ENCODE measurements around the gene PHLDB1. TPM values are rescaled to one million over a fixed set of nuclear protein-coding genes. Genes with fewer than 3 reads are reported as not detected.
A peak's percentile ranks its signal among the peaks of the same experiment; 100 is the strongest.
"Not testable (repeated sequence)": the region's sequence is repeated elsewhere in the genome, so short reads cannot be mapped to it uniquely, and the experiment has no call there.

PHLDB1 gene
- total RNA-seq, 3 donors from 2014 or later, result 79.4 to 116 (median 115) TPM

- intact Hi-C loops (cut with DNase I, micrococcal nuclease), result no loop called here
- Histone ChIP-seq H3K4me3 (no peak overlapping the region), H3K4me1 (ENCODE audit: low read depth) (no peaks in the 10 kb centered on the region), H3K9me3 (no peaks in the 10 kb centered on the region), H3K36me3 (ENCODE audit: low read depth) (peaks cover 14% of the 10 kb centered on the region)
- no peak for TF ChIP-seq CTCF (IDR thresholded peaks at IDR 0.05)
- ATAC-seq (no peak), DNase-seq (no peak)
These were observed 14.6 kb upstream of the PHLDB1 start for GRCh38 chr11:118592616-118593367.

GRCh38 chr11:118594984-118595383, 12.4 kb upstream of the PHLDB1 start:
- intact Hi-C loops (cut with DNase I, micrococcal nuclease); H3K4me1 ChIP-seq (ENCODE audit: low read depth); H3K4me3 ChIP-seq; H3K9me3 ChIP-seq: not testable (repeated sequence)
- peaks cover 12% of the 10 kb centered on the region for H3K36me3 ChIP-seq (ENCODE audit: low read depth)
- peak in 1 of 3 donors; percentile 25 for DNase-seq
- peak; percentile 42 for ATAC-seq

GRCh38 chr11:118596224-118597146, 10.9 kb upstream of the PHLDB1 start:
- Histone ChIP-seq H3K4me3 (no peak overlapping the region), H3K36me3 (ENCODE audit: low read depth) (peaks cover 12% of the 10 kb centered on the region), H3K4me1 (ENCODE audit: low read depth) (no peaks in the 10 kb centered on the region), H3K9me3 (no peaks in the 10 kb centered on the region)
- intact Hi-C loops (cut with DNase I, micrococcal nuclease), result no loop called here
- TF ChIP-seq CTCF (IDR thresholded peaks at IDR 0.05), result no peak
- ATAC-seq (no peak), DNase-seq (no peak)

- TF ChIP-seq CTCF (IDR thresholded peaks at IDR 0.05), result no peak
- H3K4me3 ChIP-seq, result no peak overlapping the region
- intact Hi-C loops (cut with DNase I, micrococcal nuclease), result no loop called here
- no peaks in the 10 kb centered on the region for H3K4me1 ChIP-seq (ENCODE audit: low read depth)
- ATAC-seq (no peak), DNase-seq (no peak)
- H3K9me3 ChIP-seq, result no peaks in the 10 kb centered on the region
- peaks cover 12% of the 10 kb centered on the region for H3K36me3 ChIP-seq (ENCODE audit: low read depth)
These were observed 9.9 kb upstream of the PHLDB1 start for GRCh38 chr11:118597556-118597955.

GRCh38 chr11:118602331-118602730, 5.1 kb upstream of the PHLDB1 start:
- Histone ChIP-seq H3K36me3 (ENCODE audit: low read depth) (peaks cover 12% of the 10 kb centered on the region), H3K4me3 (no peak overlapping the region), H3K9me3 (no peaks in the 10 kb centered on the region), H3K4me1 (ENCODE audit: low read depth) (no peaks in the 10 kb centered on the region)
- no peak for DNase-seq
- no peak for ATAC-seq
- no peak for TF ChIP-seq CTCF (IDR thresholded peaks at IDR 0.05)
- intact Hi-C loops (cut with DNase I, micrococcal nuclease), result no loop called here

GRCh38 chr11:118603709-118604108, 3.7 kb upstream of the PHLDB1 start:
- DNase-seq; H3K9me3 ChIP-seq; ATAC-seq; H3K4me3 ChIP-seq; H3K36me3 ChIP-seq (ENCODE audit: low read depth); intact Hi-C loops (cut with DNase I, micrococcal nuclease): not testable (repeated sequence)
- peaks cover 12% of the 10 kb centered on the region for H3K4me1 ChIP-seq (ENCODE audit: low read depth)

Measured in mucosa of descending colon (tissue), 3 donors.